ENCODE measurements around the gene NT5DC1.
A peak's percentile ranks its signal among the peaks of the same experiment; 100 is the strongest.
"Not testable (repeated sequence)": the region's sequence is repeated elsewhere in the genome, so short reads cannot be mapped to it uniquely, and the experiment has no call there.

NT5DC1 gene

DNA sequence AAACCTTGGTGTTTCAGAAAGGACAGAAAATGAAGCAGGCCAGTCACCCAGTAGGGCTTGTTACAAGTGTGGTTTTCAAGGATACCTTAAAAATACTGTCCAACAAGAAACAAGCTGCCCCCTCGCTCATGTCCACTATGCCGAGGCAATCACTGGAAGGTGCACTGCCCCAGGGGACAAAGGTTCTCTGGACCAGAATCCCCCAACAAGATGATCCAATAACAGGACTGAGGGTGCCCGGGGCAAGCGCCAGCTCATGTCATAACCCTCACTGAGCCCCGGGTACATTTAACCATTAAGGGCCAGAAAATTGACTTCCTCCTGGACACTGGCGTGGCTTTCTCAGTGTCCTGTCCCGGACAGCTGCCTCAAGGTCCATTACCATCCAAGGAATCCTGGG, 6.6 kb upstream of the NT5DC1 start:
- no peak for DNase-seq

DNA sequence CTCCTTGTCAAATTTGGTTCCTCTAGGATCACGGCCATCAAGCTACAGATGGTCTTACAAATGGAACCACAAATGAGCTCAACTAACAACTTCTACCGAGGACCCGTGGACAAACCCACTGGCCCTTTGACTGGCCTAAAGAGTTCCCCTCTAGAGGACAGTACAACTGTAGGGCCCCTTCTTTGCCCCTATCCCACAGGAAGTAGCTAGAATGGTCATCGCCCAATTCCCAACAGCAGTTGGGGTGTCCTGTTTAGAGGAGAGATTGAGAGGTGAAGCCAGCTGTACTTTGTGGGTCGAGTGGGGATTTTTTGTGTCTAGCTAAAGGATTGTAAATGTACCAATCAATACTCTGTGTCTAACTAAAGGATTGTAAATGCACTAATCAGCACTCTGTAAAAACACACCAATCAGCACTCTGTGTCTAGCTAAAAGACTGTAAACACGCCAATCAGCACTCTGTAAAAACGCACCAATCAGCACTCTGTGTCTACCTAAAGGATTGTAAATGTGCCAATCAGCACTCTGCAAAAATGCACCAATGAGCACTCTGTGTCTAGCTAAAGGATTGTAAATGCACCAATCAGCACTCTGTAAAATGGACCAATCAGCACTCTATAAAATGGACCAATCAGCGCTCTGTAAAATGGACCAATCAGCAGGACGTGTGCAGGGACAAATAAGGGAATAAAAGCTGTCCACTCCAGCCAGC, 4.4 kb upstream of the NT5DC1 start:
- not testable (repeated sequence) for DNase-seq

DNA sequence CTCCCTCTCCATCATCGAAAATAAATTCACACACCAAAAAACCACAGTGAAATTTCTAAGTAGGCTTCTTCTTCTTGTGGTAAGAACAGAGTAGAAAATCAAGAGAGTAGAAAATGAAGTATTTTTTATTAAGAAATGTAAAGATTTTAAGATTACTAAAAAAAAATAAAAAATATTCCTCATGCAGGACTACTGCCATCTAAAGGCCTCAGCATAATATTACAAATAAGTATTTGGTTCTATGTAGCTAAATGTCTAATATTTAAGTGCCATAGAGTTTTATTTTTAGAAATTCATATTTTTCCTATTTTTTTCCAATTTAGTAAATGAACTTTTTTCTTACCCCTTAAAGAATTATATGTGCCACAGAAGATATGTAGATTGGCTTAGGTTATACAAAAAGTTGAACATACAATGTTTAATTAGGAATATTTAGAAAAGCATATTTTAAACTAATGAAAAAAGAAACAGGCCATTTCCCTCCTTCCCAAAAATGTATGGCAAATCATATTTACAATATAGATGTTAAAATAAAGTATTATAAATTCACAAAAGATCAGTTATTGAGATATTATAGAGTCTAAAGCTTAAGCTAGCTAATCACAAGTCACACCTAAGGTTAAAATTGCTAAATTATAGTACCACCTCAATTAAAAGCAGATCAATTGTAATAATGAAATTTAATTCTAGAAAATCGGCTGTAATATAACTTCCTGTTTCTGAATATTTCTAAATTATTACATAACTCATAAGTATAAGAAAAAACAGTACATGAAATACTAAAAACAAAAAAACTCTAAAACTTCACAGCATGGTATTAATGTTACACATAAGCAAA, 3.5 kb upstream of the NT5DC1 start:
- DNase-seq, result no peak

DNA sequence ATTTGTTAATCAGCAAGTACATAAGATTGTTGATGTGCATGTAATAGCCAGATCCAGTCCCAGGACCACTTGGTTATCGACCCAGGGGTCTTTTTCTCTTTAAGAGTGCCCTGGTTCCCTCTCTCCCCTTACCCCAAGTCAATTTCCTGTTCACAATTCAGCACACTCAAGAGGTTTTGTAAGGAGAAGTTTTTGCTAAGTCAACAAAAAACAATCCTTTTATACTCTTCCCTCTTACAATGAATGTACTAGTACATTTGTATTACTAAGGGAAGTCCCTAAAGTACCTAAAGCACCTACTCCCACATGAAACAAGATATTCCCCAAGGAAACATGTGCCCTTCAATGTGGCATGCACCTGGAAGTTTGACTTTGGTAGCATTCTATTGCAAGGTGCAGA, 1.6 kb upstream of the NT5DC1 start:
- DNase-seq, result no peak

DNA sequence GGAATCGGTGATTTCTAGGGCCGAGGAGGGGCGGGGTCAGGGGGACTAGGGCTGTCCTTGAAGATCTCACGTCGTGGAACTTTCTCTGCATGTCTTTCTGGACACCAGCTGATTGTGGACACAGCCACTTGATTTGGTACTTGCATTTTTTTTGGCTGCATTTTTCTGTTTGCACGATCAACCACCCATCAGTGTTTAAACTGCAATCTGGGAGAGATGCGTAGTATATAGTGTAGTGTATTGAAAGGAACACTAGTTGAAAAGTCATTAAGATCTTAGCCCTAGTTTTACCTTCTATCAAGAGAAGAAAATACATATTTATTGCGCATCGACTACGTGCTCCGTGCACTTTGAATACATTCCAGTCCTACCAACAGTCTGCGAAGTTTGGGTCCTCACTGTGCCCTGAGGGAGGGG, 657 bp downstream of the NT5DC1 start:
- no peak for DNase-seq

DNA sequence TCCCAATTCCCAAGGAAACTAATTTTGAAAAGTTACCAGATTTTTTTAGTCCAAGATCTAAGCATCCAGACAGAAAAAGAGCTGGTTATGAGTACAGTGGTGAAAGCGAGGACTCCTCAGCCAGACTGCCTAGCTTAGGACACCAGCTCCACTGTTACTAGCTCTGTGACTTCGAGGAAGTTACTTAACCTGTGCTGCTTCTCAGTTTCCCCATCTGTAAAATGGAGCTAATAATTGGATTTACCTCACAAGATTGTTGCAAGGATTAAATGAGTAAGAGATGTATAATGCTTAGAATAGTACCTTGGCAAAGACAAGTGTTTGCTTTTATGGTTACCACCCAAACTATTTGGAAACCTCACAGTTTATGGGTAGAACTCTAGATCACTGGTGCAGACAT, 1.1 kb downstream of the NT5DC1 start:
- DNase-seq, result no peak

DNA sequence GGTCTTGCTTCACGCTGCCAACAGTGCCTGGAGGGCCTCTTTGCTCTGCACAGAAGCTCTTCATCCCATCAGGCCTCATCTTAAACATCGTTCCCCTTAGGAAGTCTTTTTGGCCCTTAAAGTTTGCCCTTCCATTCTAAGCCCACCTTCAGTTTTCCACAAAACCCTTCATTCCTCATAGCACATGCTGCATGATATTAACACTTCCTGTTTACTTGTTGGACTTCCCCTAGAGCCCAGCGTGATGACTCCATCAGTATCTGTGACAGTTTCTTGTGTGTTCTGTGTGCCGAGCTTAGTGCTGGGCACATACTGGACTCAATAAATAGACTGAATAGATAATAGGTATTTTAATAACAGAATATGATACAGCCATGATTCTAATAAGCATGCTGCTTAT, 2.2 kb downstream of the NT5DC1 start:
- no peak for DNase-seq

DNA sequence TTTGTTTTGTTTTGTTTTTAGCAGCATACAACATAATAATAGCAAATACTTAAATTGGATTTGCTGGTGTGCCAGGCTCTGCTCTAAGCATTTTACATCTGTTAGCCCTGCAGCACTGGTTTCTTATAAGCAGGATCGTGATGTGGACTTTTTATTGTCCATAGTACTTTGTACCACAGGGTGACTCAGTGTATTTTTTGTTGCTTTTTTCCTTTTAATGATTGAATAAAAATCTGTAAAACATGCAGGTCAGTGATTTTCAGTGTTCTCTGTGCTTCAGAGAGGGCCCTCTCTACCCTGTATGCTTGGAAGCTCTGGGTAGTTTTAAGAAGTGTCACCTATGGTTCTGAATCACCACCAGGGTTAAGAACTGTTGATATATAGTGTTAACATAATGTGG, 4.0 kb downstream of the NT5DC1 start:
- no peak for DNase-seq

DNA sequence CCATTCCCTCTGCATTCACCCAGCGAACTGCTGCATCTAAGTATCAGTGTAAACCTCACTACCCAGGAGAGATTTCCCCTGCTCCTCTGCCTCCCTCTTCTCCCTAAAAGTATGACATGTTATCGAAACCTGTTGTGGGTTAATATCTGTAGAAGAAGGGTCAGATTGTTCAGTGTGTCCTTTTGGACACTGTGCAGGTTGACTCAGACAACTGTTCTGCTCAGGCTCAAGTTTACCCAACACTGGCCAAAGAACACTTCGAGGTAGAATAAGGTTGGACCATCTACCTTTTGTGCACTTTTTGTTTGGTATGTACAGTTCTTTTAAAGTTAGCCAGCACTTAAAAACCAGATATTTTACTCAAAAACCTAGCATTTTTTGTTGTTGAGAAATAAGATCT, 4.6 kb downstream of the NT5DC1 start:
- no peak for DNase-seq

DNA sequence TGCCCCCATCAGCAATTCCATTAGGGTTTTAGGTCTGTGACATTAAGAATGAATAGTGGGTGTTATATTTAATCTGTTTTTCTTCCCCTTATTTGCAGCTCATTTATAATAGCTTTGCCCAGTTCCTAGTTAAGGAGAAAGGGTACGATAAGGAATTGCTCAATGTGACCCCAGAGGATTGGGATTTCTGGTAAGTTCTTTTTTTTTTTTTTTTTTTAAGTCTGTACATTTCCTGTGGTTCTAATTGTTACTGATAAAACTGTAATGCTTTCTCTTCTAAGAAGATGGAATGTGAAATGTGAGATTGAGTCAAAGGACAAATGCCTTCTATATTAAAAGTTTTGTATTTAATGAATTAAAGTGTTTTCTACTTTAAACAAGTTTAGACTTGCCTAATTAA, 5.5 kb downstream of the NT5DC1 start:
- no peak for DNase-seq

DNA sequence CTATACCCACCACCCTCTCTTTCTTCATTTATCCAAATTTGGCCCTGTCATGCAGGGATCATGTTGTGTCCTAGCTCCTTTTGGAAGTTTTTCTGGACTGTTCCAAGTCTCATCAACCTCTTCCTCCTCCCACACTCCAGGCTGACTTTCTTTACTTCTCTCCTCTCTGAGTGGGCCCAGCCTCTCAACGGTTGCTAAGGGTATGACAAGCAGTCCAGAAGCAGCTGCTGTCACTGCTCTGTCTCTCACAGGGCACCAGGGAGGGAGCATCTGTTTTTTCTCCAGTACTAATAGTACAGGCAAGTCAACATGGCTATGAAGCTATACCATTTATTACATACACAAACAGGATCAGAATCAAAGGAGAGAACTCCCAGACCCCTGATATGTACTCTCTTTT, 8.2 kb downstream of the NT5DC1 start:
- DNase-seq, result no peak

DNA sequence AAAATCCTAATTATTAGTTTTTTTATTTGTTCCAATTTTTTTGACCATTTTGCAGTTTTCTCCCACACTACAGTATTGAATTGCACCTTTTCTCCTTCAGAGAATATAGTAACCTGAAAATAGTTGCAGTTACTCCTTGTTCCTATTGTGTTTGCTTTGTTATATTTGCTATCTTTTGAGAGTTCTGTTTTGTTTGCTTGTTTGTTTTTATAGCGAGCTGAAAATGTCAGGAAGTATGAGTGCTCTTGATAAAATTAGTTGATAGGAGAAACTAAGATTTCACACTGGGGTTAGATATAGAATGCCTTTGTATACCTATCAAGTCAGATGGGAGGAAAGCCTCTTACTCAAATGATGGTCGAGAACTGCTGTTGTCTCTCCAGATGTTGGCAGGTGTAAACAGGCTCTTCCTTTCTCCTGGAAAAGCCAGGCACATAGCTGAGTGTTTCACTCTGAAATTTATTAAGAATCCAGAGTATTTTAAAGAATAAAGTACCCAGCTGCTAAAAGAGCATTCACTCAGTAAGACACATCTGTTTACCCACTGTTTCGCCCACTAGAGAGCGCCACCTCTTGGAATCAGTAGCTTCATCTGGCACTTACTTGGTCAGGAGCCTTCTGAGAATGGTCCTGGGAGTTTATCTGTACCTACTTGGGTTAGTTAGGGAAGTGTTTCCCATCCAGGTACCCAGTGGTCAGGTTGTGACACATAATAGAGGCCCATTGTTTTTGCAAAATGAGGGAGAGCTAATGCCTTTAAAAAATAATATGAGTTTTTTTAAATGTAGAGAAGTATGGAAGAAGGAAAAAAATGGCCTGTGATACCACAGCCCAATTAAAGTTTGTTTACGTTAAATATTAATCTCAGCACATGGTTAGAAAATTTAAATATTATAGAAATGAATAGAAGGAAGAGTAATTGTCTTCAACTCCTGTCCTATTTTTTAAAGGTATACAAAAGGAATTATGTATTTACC, 11.2 kb downstream of the NT5DC1 start:
- peak; percentile 76 for DNase-seq

DNA sequence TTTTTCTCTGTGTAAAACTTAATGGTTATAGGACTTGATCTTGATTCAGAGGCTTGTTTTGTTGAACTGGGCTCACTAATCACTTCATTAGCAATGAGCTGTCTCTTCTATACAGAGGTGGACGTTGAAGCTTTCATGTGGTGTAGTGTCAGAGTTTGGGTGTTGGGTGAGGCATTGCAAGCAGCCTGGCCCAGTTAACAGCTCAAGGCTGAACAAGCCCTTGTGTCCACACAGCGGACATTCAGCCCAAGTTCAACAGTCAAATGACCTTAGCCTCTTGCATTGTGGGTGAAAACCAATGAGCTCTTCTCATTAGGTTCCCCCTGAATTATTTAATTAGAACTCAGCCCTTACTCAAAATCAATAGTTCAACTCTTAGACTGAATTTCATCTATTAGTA, 12.7 kb downstream of the NT5DC1 start:
- DNase-seq, result no peak

DNA sequence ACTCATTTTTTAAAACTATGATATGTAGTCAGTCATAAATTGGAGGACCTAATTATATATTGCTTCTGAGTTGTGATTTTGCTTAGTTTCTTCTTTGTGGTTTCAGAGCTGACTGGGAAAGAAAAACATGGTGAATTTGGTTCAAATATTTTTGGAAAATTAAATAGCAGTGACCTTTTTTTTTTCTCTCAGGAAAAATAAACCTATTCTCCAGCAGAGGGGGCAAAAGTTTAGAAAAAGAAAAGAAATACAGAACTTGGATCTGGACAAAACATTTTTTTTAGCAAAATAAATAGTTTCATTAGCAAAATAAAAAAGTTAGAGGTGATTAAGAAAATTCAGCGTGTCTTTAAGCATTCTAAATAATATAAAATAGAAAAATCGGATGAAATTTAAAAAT, 15.1 kb downstream of the NT5DC1 start:
- no peak for DNase-seq

DNA sequence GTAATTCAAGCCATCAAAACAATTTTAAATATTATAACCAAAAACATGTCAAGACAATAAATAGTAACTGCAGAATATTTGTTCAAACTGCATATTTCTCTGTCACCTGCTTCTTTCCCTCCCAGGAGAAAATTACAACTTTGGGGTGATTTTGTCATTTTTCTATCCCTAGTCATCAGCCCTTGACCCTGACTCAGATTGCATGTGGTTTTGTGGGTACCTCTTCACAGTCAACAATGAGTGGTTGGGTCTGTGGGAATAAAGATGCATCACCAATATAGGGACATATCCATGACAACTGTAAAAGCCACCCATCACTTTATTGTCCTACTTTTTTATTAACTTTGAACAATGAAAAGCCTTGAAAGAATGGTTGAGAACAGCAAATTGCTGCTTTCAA, 18.0 kb downstream of the NT5DC1 start:
- DNase-seq, result no peak

DNA sequence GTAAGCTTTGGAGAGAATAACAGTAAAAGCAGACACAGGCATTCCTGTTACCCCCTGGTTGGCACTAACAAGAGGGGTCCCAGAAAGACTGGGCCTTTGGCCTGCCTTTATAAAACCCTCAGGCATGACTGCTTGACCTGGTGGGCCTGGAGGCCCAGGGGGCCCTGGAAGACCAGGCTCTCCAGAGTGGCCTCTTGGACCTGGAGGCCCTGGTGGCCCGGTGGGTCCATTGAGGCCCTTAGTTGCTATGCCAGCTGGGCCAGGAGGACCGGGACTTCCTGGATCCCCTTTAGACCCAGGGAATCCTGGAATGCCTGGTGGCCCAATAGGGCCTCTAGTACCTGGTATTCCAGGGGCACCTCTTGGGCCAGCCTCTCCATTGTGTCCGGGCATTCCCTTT, 19.8 kb downstream of the NT5DC1 start:
- DNase-seq, result no peak

DNA sequence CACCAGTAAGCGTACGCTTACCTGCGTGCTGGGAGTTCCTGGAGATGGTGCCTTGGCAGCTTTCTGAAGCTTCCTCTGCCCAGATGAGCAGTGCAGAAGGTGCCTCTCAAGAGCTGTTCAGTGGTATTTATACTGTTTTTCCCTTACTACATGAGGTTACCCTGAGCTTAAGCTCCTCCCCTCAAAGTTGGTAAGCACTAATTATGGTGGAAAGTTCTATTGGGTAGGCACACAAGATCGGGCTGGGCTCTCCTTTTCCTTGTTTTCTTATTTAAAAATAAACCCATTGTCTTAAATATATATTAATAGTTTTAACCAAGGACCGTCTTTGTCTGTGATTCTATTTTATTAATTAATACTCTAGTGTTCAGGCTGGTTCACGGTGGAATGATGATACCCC, 25.4 kb downstream of the NT5DC1 start, which contains the start of gene COL10A1:
COL10A1 (minus strand) TSS at position 101 of the 400 bp plus-strand sequence. CDS start 640 bp downstream, outside the sequence.
- DNase-seq, result no peak

DNA sequence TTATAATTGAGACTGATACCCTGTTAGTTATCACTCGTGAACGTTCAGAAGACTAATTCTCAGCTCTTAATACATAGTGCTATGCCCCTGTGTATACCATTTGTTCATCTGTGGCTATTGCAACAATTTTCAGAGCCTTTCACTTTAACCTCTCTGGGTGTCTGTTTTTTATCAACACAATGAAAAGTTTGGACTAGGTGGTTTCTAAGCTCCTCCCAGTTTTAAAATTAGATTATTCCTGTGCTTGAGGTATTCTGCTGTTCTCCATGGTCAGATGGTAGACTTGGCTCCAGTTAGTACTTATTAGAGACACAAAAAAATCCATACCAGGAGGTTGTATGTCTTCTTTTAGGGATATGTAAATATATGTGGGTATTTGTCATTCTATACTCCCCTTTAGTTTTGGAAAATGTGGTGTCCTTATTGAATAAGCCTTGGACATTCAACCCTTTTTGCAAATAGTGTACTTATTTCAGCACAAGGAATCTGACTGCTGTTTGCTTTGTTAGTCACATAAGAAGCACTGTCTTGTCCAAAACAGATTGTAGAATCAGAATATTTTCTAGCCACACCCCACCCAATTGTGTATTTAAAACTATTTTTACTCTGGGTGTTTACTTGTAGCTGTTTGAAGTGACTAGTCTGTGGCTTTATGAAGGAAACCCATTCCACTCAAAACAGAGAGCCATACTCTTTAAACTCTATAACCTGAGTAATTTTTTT, 27.3 kb downstream of the NT5DC1 start:
- no peak for DNase-seq

DNA sequence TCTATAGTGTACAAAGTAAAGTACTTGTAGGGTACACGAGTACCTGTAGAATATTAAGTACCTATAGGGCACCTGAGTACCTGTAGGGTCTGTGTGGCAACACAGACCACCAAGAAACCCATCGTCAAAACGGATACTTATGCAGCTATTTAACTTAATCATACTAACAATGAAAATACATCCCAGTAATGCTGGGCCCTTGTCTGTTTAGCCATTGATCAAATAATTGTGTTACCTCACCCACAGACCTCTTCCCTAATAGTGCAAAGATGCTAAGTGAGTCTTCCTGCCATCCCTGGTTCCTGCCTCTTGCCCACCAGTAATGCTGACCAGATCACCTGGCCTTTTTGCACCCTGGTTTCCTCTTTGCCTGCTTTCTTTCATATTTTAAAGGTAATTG, 32.8 kb downstream of the NT5DC1 start:
- no peak for DNase-seq

DNA sequence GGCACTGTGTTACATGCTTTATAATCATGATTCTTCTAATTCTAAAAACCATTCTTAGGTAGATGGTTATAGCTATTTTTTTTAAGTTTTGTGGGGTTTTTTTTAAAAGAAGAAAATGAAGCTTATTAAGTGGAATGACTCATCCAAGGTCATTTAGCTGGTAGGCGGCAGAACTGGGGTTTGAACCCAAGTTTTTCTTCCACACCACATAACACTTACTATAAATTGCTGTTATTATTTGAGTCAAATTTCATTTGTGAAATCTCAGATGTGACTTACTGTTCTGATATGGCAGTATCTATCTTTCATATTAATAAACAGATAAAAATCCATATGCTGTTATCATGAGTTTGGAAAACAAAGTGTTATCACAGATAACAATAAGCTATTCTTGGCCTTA, 35.7 kb downstream of the NT5DC1 start:
- no peak for DNase-seq

DNA sequence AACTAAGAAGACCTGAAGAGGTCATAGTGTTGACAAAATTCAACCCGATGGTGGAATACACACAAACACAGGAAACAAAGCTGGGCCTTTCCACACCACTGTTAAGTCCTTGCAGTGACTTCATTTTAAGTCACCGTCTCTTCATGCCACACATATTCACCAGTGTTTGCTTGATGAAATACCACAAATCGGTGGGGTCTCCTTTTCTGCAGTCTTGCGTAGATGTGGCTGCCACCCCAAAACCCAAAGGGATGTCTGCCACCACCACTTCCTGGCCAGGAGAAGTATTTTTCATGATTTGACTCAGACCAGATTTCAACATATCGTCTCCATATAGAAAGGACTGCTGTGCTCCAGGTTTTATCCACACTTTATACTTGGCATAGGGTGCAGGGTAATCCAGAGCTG, 36.3 kb downstream of the NT5DC1 start:
- DNase-seq, result no peak

DNA sequence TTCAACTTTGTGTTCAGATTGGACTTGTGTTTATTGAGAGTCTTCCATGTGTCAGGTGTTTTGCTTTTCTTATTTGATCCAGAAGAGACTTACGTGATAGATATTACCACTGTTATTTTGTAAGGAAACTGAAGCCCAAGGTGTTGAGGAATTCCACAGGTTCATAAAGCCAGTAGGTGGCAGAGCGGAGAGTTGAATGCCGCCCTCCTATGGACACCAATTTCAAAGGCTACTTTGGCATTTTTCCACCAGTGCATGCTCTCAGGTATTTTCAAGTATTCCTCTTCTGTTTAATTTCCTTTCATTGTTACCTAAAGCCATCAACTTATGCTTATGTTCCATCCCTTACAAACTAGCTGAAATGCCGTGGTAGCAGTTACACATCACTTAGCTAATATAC, 39.3 kb downstream of the NT5DC1 start:
- no peak for DNase-seq

DNA sequence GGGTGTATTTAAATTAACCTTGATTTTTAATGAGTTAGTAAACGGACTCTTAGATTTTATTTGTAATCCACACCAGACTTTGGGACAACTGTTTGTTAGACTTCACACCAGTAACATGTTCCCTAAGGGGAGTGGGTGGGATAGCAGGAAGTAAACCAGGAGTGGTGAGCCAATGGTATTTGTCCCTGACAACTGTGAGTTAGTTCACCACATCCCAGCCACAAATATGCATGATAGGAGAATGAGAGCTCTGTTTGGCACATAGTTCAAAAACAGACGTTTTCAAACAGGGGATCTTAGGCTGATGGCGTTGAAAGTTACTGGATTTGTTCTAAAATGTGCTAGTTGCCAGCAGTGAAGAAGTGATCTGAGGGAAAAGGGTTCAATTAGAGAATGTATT, 44.0 kb downstream of the NT5DC1 start:
- peak; percentile 78 for DNase-seq

Measured in islet precursor cell (in vitro differentiated cells).